HL-60 (cell line): ENCODE results near the gene RSPH1.

Source experiments
- DNase-seq, 2 experiments: peaks; one replicate each; pipeline ENCODE4 v3.0.0-alpha.2; 2010 to 2020; ENCODE audit warnings: low read depth in 1 of 2, low spot score in 1 of 2
- H3K27ac ChIP-seq: fragments of 250-450 bp; sonication (Bioruptor Pico); replicated peaks from 2 replicates; pipeline ENCODE4 v1.5.1; 2020; ENCODE audit warnings: mild to moderate bottlenecking, moderate library complexity
- H3K27me3 ChIP-seq: fragments of 250-450 bp; sonication (Bioruptor Pico); 2 replicates; pipeline ENCODE4 v1.5.1; 2021; ENCODE audit warnings: mild to moderate bottlenecking, moderate library complexity; ENCODE audit not compliant: insufficient read depth, poor library complexity, severe bottlenecking
- H3K4me3 ChIP-seq: replicated peaks from 2 replicates; pipeline ENCODE4 v1.5.1; 2011; ENCODE audit warnings: mild to moderate bottlenecking, control low read depth, low read length; ENCODE audit not compliant: insufficient read depth
- GABPA ChIP-seq: IDR thresholded peaks from 2 replicates; pipeline ENCODE4 v1.6.1; 2012; ENCODE audit warnings: low read depth
- POLR2AphosphoS5 ChIP-seq: IDR thresholded peaks from 2 replicates; pipeline ENCODE4 v1.6.1; 2012; ENCODE audit warnings: low read depth
- SPI1 ChIP-seq: IDR thresholded peaks from 2 replicates; pipeline ENCODE4 v1.6.1; 2012; ENCODE audit warnings: low read depth, mild to moderate bottlenecking, borderline replicate concordance
- TF ChIP-seq, protein P1 (sequence below): IDR thresholded peaks from 2 replicates; pipeline ENCODE4 v1.6.1; 2012; ENCODE audit warnings: low read depth; ENCODE audit not compliant: insufficient replicate concordance
- TF ChIP-seq, protein P2 (sequence below): IDR thresholded peaks from one replicate; pipeline ENCODE4 v1.5.1; 2011; ENCODE audit warnings: low read length, control low read depth, inconsistent platforms; ENCODE audit not compliant: insufficient read depth

RSPH1 gene

DNA sequence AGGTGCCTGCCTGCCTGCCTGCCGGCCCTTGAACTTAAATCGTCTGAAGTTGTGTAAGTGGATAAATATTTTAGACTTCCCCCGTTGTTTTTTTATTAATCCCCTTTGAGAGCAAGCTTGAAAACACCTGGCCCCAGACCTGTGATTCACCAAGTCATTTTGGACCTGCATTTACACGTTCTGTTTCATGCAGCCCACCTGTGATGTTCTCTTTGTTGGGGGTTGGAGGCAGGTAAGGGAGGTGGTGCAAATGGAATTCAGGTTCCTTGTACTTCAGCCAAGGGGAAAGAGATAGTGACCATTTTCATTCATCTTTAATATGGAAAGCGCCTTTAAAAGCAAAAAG lies 18.8 kb upstream of the RSPH1 start:
- Histone ChIP-seq H3K4me3 (peak overlapping the region; percentile 76), H3K27me3 (no peaks in the 10 kb centered on the region), H3K27ac (no peak overlapping the region)
- TF ChIP-seq, protein P1, sequence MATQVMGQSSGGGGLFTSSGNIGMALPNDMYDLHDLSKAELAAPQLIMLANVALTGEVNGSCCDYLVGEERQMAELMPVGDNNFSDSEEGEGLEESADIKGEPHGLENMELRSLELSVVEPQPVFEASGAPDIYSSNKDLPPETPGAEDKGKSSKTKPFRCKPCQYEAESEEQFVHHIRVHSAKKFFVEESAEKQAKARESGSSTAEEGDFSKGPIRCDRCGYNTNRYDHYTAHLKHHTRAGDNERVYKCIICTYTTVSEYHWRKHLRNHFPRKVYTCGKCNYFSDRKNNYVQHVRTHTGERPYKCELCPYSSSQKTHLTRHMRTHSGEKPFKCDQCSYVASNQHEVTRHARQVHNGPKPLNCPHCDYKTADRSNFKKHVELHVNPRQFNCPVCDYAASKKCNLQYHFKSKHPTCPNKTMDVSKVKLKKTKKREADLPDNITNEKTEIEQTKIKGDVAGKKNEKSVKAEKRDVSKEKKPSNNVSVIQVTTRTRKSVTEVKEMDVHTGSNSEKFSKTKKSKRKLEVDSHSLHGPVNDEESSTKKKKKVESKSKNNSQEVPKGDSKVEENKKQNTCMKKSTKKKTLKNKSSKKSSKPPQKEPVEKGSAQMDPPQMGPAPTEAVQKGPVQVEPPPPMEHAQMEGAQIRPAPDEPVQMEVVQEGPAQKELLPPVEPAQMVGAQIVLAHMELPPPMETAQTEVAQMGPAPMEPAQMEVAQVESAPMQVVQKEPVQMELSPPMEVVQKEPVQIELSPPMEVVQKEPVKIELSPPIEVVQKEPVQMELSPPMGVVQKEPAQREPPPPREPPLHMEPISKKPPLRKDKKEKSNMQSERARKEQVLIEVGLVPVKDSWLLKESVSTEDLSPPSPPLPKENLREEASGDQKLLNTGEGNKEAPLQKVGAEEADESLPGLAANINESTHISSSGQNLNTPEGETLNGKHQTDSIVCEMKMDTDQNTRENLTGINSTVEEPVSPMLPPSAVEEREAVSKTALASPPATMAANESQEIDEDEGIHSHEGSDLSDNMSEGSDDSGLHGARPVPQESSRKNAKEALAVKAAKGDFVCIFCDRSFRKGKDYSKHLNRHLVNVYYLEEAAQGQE: no peak
- TF ChIP-seq POLR2AphosphoS5 (no peak), GABPA (no peak), SPI1 (no peak)
- TF ChIP-seq, protein P2, sequence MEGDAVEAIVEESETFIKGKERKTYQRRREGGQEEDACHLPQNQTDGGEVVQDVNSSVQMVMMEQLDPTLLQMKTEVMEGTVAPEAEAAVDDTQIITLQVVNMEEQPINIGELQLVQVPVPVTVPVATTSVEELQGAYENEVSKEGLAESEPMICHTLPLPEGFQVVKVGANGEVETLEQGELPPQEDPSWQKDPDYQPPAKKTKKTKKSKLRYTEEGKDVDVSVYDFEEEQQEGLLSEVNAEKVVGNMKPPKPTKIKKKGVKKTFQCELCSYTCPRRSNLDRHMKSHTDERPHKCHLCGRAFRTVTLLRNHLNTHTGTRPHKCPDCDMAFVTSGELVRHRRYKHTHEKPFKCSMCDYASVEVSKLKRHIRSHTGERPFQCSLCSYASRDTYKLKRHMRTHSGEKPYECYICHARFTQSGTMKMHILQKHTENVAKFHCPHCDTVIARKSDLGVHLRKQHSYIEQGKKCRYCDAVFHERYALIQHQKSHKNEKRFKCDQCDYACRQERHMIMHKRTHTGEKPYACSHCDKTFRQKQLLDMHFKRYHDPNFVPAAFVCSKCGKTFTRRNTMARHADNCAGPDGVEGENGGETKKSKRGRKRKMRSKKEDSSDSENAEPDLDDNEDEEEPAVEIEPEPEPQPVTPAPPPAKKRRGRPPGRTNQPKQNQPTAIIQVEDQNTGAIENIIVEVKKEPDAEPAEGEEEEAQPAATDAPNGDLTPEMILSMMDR: no peak
- DNase-seq: no peak

DNA sequence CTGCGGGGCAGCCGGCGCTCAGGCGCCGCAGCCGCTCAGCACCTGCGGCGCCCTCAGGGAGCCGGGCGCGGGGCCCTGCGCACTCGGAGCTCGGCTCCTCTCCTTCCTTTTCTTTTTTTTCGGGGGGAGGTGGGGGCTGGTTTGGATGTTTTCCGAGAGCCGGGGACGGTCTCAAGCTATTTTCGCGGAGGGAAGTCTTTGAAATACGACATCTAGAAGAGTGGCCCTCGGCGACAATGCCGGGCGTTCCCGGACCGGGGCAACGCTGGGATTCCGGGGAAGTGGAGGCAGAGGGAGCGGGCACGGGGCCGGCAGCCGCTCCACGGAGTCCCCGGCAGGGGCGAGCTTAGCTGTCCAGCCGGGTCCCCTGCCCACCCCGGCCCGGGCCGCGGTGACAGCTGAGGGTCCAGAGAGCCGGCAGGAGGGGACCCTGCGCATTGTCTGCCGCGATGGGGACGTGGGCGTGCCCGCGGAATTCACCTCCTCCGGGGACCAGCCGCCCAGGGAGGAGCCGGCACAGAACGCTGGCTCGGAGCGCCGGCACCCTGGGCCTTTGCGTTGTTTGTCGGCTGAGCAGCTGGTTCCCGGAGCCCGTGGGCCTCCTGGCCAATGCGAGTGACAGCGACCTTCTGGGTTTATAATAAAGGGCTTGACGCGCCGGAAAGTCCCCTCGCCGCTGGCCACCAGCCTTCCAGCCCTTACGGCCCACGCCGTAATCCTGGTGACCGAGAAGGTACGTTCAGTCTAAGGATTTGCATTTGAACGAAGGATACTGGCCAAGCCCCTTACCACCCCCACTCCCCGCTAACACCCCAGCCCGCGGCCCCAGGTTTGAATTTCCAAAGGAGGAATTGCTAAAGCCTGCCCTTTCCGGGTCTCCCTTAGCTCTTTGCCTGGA lies 18.2 kb upstream of the RSPH1 start:
- no peaks in the 10 kb centered on the region for H3K27me3 ChIP-seq
- TF ChIP-seq, protein P2: no peak
- no peak for TF ChIP-seq SPI1
- peak; percentile 25 to 28 for DNase-seq

DNA sequence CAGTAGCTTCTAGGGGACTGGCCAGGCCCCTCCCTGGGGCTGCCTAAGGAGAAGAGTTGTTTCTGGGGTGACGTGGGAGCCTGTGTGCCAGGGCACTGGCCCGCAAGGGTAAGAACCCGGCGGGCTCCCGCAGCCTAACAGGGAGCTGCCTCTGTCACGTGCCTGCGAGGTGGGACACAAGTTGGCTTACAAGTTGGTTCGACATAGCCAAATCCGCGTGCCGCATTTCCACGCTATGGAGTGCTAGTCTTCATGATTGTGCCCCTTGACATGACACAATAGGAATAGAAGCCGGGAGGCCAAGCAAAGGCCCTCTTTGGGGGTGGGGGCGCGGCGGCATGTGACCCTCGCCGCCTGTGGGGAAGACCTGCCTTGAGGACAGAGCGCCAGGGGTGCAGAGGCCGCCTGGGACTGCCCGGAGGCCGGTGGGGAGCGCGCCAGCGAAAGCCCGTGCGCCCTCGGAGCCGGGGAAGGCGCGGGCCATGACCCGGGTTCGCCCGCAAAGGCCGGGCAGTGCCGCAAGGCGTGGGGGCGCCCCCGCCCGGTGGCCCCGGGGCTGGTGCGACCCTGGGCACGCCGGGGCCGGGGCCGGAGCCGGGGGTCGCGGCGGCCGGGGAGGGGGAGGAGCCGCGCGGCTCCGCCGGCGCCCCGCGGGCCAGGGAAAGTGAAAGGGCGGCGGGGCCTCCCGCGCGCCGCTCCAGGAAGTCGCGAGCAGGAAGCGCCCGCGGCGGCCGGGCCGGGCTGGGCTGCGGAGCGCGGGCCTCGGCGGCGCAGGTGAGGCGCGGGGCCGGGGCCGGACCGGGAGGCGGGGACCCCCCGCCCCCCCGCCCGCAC lies 17.3 kb upstream of the RSPH1 start, which contains the start of gene SLC37A1:
Gene SLC37A1 (plus strand): TSS at position 702 of the 834 bp plus-strand sequence. CDS start 4,603 bp downstream, outside the sequence.
- TF ChIP-seq, protein P1: no peak
- TF ChIP-seq SPI1 (no peak), GABPA (no peak), POLR2AphosphoS5 (no peak)
- TF ChIP-seq, protein P2: no peak
- peak in 1 of 2 experiments; percentile 10 for DNase-seq
- peak within 1 kb of the TSS; percentile 76 for H3K4me3 ChIP-seq
- peak within 1 kb of the TSS; percentile 46 for H3K27ac ChIP-seq
- H3K27me3 ChIP-seq: no peaks in the 10 kb centered on the region

More for the DNA sequence above, 18.2 kb upstream of the RSPH1 start:
- peak overlapping the region; percentile 76 for H3K4me3 ChIP-seq
- peak overlapping the region; percentile 26; the same call in 1 of the 2 replicates for H3K27ac ChIP-seq
